ENCODE results near the gene OR2F2.
A peak's percentile ranks its signal among the peaks of the same experiment; 100 is the strongest.

OR2F2 gene

GRCh38 chr7:143934526-143935325 is at the start of gene OR2F2:
Gene OR2F2, plus strand, starts transcription at chr7:143935233. Its CDS starts 0 bp downstream, at chr7:143935233.
- Histone ChIP-seq H3F3A (ENCODE audit: low read depth) (no peaks in the 10 kb centered on the region), H3K4me3 (ENCODE audit: low read length, poor library complexity, severe bottlenecking) (no peak within 1 kb of the TSS), H3K4me1 (ENCODE audit: insufficient read depth, low read length, poor library complexity, severe bottlenecking) (no peaks in the 10 kb centered on the region), H3K9ac (ENCODE audit: low read depth, low read length, poor library complexity, severe bottlenecking) (no peak within 1 kb of the TSS), H4K20me1 (ENCODE audit: insufficient read depth, low read length, poor library complexity, severe bottlenecking) (no peaks in the 10 kb centered on the region), H3K9me2 (replicated peaks; ENCODE audit: low read depth, low read length) (no peaks in the 10 kb centered on the region), H3K9me3 (ENCODE audit: insufficient read depth, low read depth, low read length) (no peaks in the 10 kb centered on the region), H3K79me2 (ENCODE audit: insufficient read depth, low read length) (no peaks in the 10 kb centered on the region), H3K27me3 (ENCODE audit: insufficient read depth, low read length, poor library complexity, severe bottlenecking) (no peaks in the 10 kb centered on the region), H2AFZ (ENCODE audit: low read length) (no peak within 1 kb of the TSS), H3K36me3 (ENCODE audit: insufficient read depth, low read length) (no peaks in the 10 kb centered on the region), H3K4me2 (ENCODE audit: low read depth, low read length, poor library complexity, severe bottlenecking) (no peak within 1 kb of the TSS)
- TF ChIP-seq CTCF (conservative IDR thresholded peaks at IDR 0.05; ENCODE audit: low read length): no peak
- TF ChIP-seq EZH2phosphoT487 (IDR thresholded peaks at IDR 0.05; ENCODE audit: borderline replicate concordance): no peak

- Histone ChIP-seq H3K4me2 (ENCODE audit: low read depth, low read length, poor library complexity, severe bottlenecking) (peak overlapping the region; percentile 18), H3K27me3 (ENCODE audit: insufficient read depth, low read length, poor library complexity, severe bottlenecking) (no peaks in the 10 kb centered on the region), H3F3A (ENCODE audit: low read depth) (no peaks in the 10 kb centered on the region), H3K9me2 (replicated peaks; ENCODE audit: low read depth, low read length) (no peaks in the 10 kb centered on the region), H3K79me2 (ENCODE audit: insufficient read depth, low read length) (peaks cover 12% of the 10 kb centered on the region; the same call in 1 of the 2 replicates), H3K4me1 (ENCODE audit: insufficient read depth, low read length, poor library complexity, severe bottlenecking) (peaks cover 8% of the 10 kb centered on the region), H2AFZ (ENCODE audit: low read length) (no peak overlapping the region), H3K9me3 (ENCODE audit: insufficient read depth, low read depth, low read length) (peaks cover 6% of the 10 kb centered on the region; the same call in 1 of the 2 replicates), H4K20me1 (ENCODE audit: insufficient read depth, low read length, poor library complexity, severe bottlenecking) (no peaks in the 10 kb centered on the region), H3K9ac (ENCODE audit: low read depth, low read length, poor library complexity, severe bottlenecking) (no peak overlapping the region), H3K4me3 (ENCODE audit: low read length, poor library complexity, severe bottlenecking) (no peak overlapping the region), H3K36me3 (ENCODE audit: insufficient read depth, low read length) (no peaks in the 10 kb centered on the region)
- no peak for TF ChIP-seq EZH2phosphoT487 (IDR thresholded peaks at IDR 0.05; ENCODE audit: borderline replicate concordance)
Observed at GRCh38 chr7:143885951-143886350, 49.1 kb upstream of the OR2F2 start.

- H3K4me1 ChIP-seq (ENCODE audit: insufficient read depth, low read length, poor library complexity, severe bottlenecking): peaks cover 8% of the 10 kb centered on the region
- H3K27me3 ChIP-seq (ENCODE audit: insufficient read depth, low read length, poor library complexity, severe bottlenecking): no peaks in the 10 kb centered on the region
- no peaks in the 10 kb centered on the region for H3K9me2 ChIP-seq (replicated peaks; ENCODE audit: low read depth, low read length)
- no peak overlapping the region for H3K4me2 ChIP-seq (ENCODE audit: low read depth, low read length, poor library complexity, severe bottlenecking)
- H4K20me1 ChIP-seq (ENCODE audit: insufficient read depth, low read length, poor library complexity, severe bottlenecking): no peaks in the 10 kb centered on the region
- H3K79me2 ChIP-seq (ENCODE audit: insufficient read depth, low read length): peaks cover 13% of the 10 kb centered on the region; the same call in 1 of the 2 replicates
- no peak overlapping the region for H3K4me3 ChIP-seq (ENCODE audit: low read length, poor library complexity, severe bottlenecking)
- no peak overlapping the region for H3K9ac ChIP-seq (ENCODE audit: low read depth, low read length, poor library complexity, severe bottlenecking)
- H2AFZ ChIP-seq (ENCODE audit: low read length): no peak overlapping the region
- no peak for TF ChIP-seq EZH2phosphoT487 (IDR thresholded peaks at IDR 0.05; ENCODE audit: borderline replicate concordance)
- TF ChIP-seq CTCF (conservative IDR thresholded peaks at IDR 0.05; ENCODE audit: low read length): no peak
- no peaks in the 10 kb centered on the region for H3F3A ChIP-seq (ENCODE audit: low read depth)
- no peaks in the 10 kb centered on the region for H3K36me3 ChIP-seq (ENCODE audit: insufficient read depth, low read length)
- peaks cover 6% of the 10 kb centered on the region; the same call in 1 of the 2 replicates for H3K9me3 ChIP-seq (ENCODE audit: insufficient read depth, low read depth, low read length)
Observed at GRCh38 chr7:143886826-143887477, 48.1 kb upstream of the OR2F2 start.
